CD4-positive, alpha-beta memory T cell (primary cell): ENCODE measurements around the gene NAA38. TPM values are rescaled to one million over a fixed set of nuclear protein-coding genes. Genes with fewer than 3 reads are reported as not detected.

ENCODE experiments used
- CTCF ChIA-PET: fragments of 350-600 bp; sonication (Branson Sonifier 250); formaldehyde crosslinking; loops from one replicate; lab custom pipeline; 2021; ENCODE audit warnings: inconsistent platforms; ENCODE audit not compliant: partially characterized antibody; lab: Charles Lee
- POLR2A ChIA-PET: fragments of 350-600 bp; sonication (Branson Sonifier 250); formaldehyde crosslinking; loops from one replicate; lab custom pipeline; 2021; ENCODE audit not compliant: partially characterized antibody; lab: Charles Lee
- DNase-seq, 5 donors: peaks; one replicate each; pipeline versions ENCODE4 v3.0.0 to v3.0.0-alpha.2; 2020 to 2022; ENCODE audit warnings: mixed read lengths in 1 of 5
- H3K27ac ChIP-seq: one replicate; pipeline ENCODE4 v1.7.0; 2013; ENCODE audit warnings: low read depth, low read length
- H3K27me3 ChIP-seq: 2 replicates; pipeline ENCODE4 v1.7.0; 2013; ENCODE audit warnings: mild to moderate bottlenecking, low read length, moderate library complexity; ENCODE audit not compliant: insufficient read depth
- H3K36me3 ChIP-seq: 2 replicates; pipeline ENCODE4 v1.7.0; 2013; ENCODE audit warnings: mild to moderate bottlenecking, low read length, moderate library complexity; ENCODE audit not compliant: insufficient read depth
- H3K4me1 ChIP-seq: 2 replicates; pipeline ENCODE4 v1.7.0; 2013; ENCODE audit warnings: mild to moderate bottlenecking, low read length, moderate library complexity; ENCODE audit not compliant: insufficient read depth
- H3K4me3 ChIP-seq, 2 donors: one replicate each; pipeline ENCODE4 v1.7.0; 2013; ENCODE audit warnings: low read length in 2 of 2, mild to moderate bottlenecking in 1 of 2
- H3K9me3 ChIP-seq, 2 donors: one replicate each; pipeline ENCODE4 v1.7.0; 2013; ENCODE audit warnings: low read length in 2 of 2, control low read depth in 1 of 2; ENCODE audit not compliant: control insufficient read depth in 1 of 2
- H3K27ac Mint-ChIP-seq, 7 donors: one replicate each; pipeline ENCODE4 v1.8.0; 2020 to 2021; ENCODE audit warnings: mixed read lengths in 7 of 7, mild to moderate bottlenecking in 6 of 7, inconsistent platforms in 3 of 7, moderate library complexity in 3 of 7
- H3K27me3 Mint-ChIP-seq, 2 donors: one replicate each; pipeline ENCODE4 v1.8.0; 2020 to 2021; ENCODE audit warnings: mixed read lengths in 2 of 2
- H3K36me3 Mint-ChIP-seq, 2 donors: one replicate each; pipeline ENCODE4 v1.8.0; 2020 to 2021; ENCODE audit warnings: mixed read lengths in 2 of 2, inconsistent platforms in 1 of 2, mild to moderate bottlenecking in 1 of 2
- H3K4me1 Mint-ChIP-seq, 4 donors: one replicate each; pipeline ENCODE4 v1.8.0; 2020 to 2021; ENCODE audit warnings: mixed read lengths in 4 of 4, mild to moderate bottlenecking in 1 of 4
- H3K4me3 Mint-ChIP-seq, 8 donors: one replicate each; pipeline ENCODE4 v1.8.0; 2020 to 2021; ENCODE audit warnings: mixed read lengths in 8 of 8, mild to moderate bottlenecking in 7 of 8, moderate library complexity in 6 of 8, inconsistent platforms in 3 of 8
- H3K9me3 Mint-ChIP-seq, 8 donors: one replicate each; pipeline ENCODE4 v1.8.0; 2020 to 2021; ENCODE audit warnings: mixed read lengths in 8 of 8, mild to moderate bottlenecking in 5 of 8, inconsistent platforms in 3 of 8, moderate library complexity in 1 of 8
- intact Hi-C: fragments of 100-400 bp; cut with micrococcal nuclease; formaldehyde crosslinking; loops from one replicate; pipeline ENCODE4 v1.15.1; 2023
- polyA plus RNA-seq, 2 donors: library from polyadenylated mRNA; unstranded; fragments of 300-500 nt; fragmentation: Illumina TruSeq; gene quantifications; one replicate each; pipeline ENCODE4 v1.2.3, GENCODE V29; 2021
- total RNA-seq, 2 experiments: library from RNA; stranded (reverse); gene quantifications; one replicate each; pipeline ENCODE4 v1.2.3, GENCODE V29; 2021

The NAA38 gene
- total and polyA plus RNA-seq, 4 experiments from 2014 or later = 23.1 to 149 (median 82.3) TPM

- H3K27me3 Mint-ChIP-seq = peaks cover 0 to 11% of the 10 kb centered on the region in 2 donors
- DNase-seq = no peak
- no peaks in the 10 kb centered on the region for H3K36me3 ChIP-seq
- H3K27ac ChIP-seq = no peak overlapping the region
- H3K9me3 Mint-ChIP-seq = peaks cover 0 to 3% (median 0%) of the 10 kb centered on the region in 8 donors
- no peaks in the 10 kb centered on the region for H3K27me3 ChIP-seq
- H3K4me1 Mint-ChIP-seq = peaks cover 18 to 39% (median 21%) of the 10 kb centered on the region in 4 donors
- no peak overlapping the region for H3K4me3 ChIP-seq
- H3K4me3 Mint-ChIP-seq = peak overlapping the region in 3 of 8 donors; percentile 29 to 84 (median 32)
- peaks cover 0 to 17% of the 10 kb centered on the region in 2 donors for H3K36me3 Mint-ChIP-seq
- no peaks in the 10 kb centered on the region for H3K9me3 ChIP-seq
- H3K27ac Mint-ChIP-seq = peak overlapping the region in 1 of 7 donors; percentile 100
- ChIA-PET CTCF (interaction anchor here (2.8 to 6.1 kb wide), 4 partner anchors 13 to 158 kb away, joined by 13 to 65 read pairs (median 18); no protein-coding TSS in a partner anchor), POLR2A (interaction anchor here (0.5 to 9.0 kb wide), 4 partner anchors 15 to 200 kb away, joined by 3 to 238 read pairs (median 46); partner anchors contain the start of genes CNTROB, CYB5D1, NAA38 and TRAPPC1)
- H3K4me1 ChIP-seq = peaks cover 23% of the 10 kb centered on the region
- intact Hi-C loops = no loop called here
Observed at GRCh38 chr17:7832431-7832830, 24.9 kb downstream of the NAA38 start.

- Histone ChIP-seq H3K4me1 (peaks cover 11% of the 10 kb centered on the region), H3K9me3 (no peaks in the 10 kb centered on the region), H3K27me3 (no peaks in the 10 kb centered on the region), H3K4me3 (no peak overlapping the region), H3K36me3 (no peaks in the 10 kb centered on the region), H3K27ac (no peak overlapping the region)
- intact Hi-C loops = no loop called here
- DNase-seq = no peak
- no peak overlapping the region for H3K4me3 Mint-ChIP-seq
- peaks cover 8 to 27% (median 10%) of the 10 kb centered on the region in 4 donors for H3K4me1 Mint-ChIP-seq
- peaks cover 0 to 11% of the 10 kb centered on the region in 2 donors for H3K27me3 Mint-ChIP-seq
- CTCF ChIA-PET = interaction anchor here (0.8 to 4.9 kb wide), 4 partner anchors 8 to 159 kb away, joined by 3 to 19 read pairs (median 4); partner anchors contain the start of gene NAA38
- H3K9me3 Mint-ChIP-seq = peaks cover 0 to 3% (median 0%) of the 10 kb centered on the region in 8 donors
- peak overlapping the region in 1 of 7 donors; percentile 9 for H3K27ac Mint-ChIP-seq
- POLR2A ChIA-PET = interaction anchor here (9.0 kb wide), 1 partner anchor 16 kb away, joined by 238 read pairs; no protein-coding TSS in a partner anchor
- H3K36me3 Mint-ChIP-seq = peaks cover 0 to 17% of the 10 kb centered on the region in 2 donors
Observed at GRCh38 chr17:7831233-7831632, 26.1 kb downstream of the NAA38 start.

GRCh38 chr17:7830616-7831015 is 26.7 kb downstream of the NAA38 start:
- Histone ChIP-seq H3K4me3 (no peak overlapping the region), H3K36me3 (no peaks in the 10 kb centered on the region), H3K27ac (no peak overlapping the region), H3K4me1 (peaks cover 6% of the 10 kb centered on the region), H3K9me3 (no peaks in the 10 kb centered on the region), H3K27me3 (no peaks in the 10 kb centered on the region)
- intact Hi-C loops = no loop called here
- Mint-ChIP-seq H3K4me3 (no peak overlapping the region), H3K36me3 (peaks cover 0 to 17% of the 10 kb centered on the region in 2 donors), H3K27me3 (peaks cover 0 to 11% of the 10 kb centered on the region in 2 donors), H3K4me1 (peaks cover 6 to 22% (median 7%) of the 10 kb centered on the region in 4 donors), H3K9me3 (peaks cover 0 to 3% (median 0%) of the 10 kb centered on the region in 8 donors), H3K27ac (peak overlapping the region in 1 of 7 donors; percentile 9)
- ChIA-PET CTCF (interaction anchor here (0.8 to 0.9 kb wide), 2 partner anchors 10 to 27 kb away, joined by 3 read pairs; partner anchors contain the start of gene NAA38), POLR2A (interaction anchor here (9.0 kb wide), 1 partner anchor 17 kb away, joined by 238 read pairs; no protein-coding TSS in a partner anchor)
- no peak for DNase-seq

DNA sequence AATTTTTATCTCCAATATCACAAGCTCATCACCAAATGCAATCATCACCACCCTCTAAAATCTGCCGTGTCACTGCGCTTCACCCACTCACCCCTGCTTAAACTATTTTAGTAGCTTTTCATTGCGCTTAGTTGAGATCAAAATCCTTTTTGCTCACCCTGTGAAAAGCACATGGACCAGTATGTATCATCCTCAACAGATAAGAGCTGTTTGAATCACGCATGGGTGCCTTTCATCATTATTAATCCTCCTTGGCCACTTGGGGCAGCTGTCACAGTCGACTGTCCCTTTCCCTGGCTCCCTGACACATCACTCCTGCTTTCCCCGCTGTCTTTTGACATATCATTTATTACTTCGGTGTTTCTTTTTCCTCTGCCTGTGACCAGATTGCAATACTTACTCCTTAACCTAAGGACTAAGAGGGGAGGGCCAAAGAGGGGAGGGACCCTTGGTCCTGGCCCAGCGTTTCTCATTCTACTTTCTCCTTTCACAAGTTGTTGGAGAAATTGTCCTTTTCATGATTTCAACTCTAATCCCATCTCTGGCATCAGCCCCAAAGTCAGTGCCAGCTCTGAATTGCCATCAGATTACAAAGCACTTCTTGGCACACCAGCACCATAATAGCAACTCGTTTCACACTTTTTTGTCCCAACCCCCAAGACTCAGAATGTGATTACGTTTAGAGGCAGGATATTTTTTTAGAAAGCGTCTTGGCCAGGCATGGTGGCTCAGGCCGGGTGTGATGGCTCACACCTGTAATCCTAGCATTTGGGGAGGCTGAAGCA is 32.0 kb downstream of the NAA38 start:
- no peak overlapping the region for H3K4me3 Mint-ChIP-seq
- Histone ChIP-seq H3K27ac (no peak overlapping the region), H3K27me3 (no peaks in the 10 kb centered on the region), H3K4me3 (no peak overlapping the region), H3K36me3 (no peaks in the 10 kb centered on the region), H3K9me3 (no peaks in the 10 kb centered on the region), H3K4me1 (no peaks in the 10 kb centered on the region)
- no peaks in the 10 kb centered on the region for H3K9me3 Mint-ChIP-seq
- H3K27ac Mint-ChIP-seq = no peak overlapping the region
- peaks cover 0 to 3% (median 0%) of the 10 kb centered on the region in 4 donors for H3K4me1 Mint-ChIP-seq
- H3K36me3 Mint-ChIP-seq = no peaks in the 10 kb centered on the region
- intact Hi-C loops = no loop called here
- peaks cover 0 to 1% of the 10 kb centered on the region in 2 donors for H3K27me3 Mint-ChIP-seq
- ChIA-PET CTCF (interaction anchor here (0.9 to 4.0 kb wide), 12 partner anchors 8 to 232 kb away, joined by 3 to 19 read pairs (median 4); partner anchors contain the start of genes NAA38 and TP53), POLR2A (interaction anchor here (0.7 to 1.7 kb wide), 3 partner anchors 9 to 32 kb away, joined by 4 to 8 read pairs (median 4); partner anchors contain the start of genes CYB5D1, KDM6B and NAA38)
- DNase-seq = no peak

GRCh38 chr17:7824021-7824924 is 33.1 kb downstream of the NAA38 start:
- no peaks in the 10 kb centered on the region for H3K27me3 ChIP-seq
- Mint-ChIP-seq H3K9me3 (no peaks in the 10 kb centered on the region), H3K36me3 (no peaks in the 10 kb centered on the region), H3K4me1 (peaks cover 0 to 3% (median 0%) of the 10 kb centered on the region in 4 donors), H3K4me3 (no peak overlapping the region), H3K27me3 (peaks cover 0 to 1% of the 10 kb centered on the region in 2 donors), H3K27ac (no peak overlapping the region)
- H3K36me3 ChIP-seq = no peaks in the 10 kb centered on the region
- DNase-seq = no peak
- H3K4me1 ChIP-seq = no peaks in the 10 kb centered on the region
- H3K27ac ChIP-seq = no peak overlapping the region
- intact Hi-C loops = no loop called here
- POLR2A ChIA-PET = interaction anchor here (1.4 to 1.7 kb wide), 2 partner anchors 11 to 33 kb away, joined by 4 to 8 read pairs; partner anchors contain the start of genes CYB5D1, KDM6B and NAA38
- no peak overlapping the region for H3K4me3 ChIP-seq
- H3K9me3 ChIP-seq = no peaks in the 10 kb centered on the region
- CTCF ChIA-PET = interaction anchor here (0.9 to 4.0 kb wide), 13 partner anchors 9 to 234 kb away, joined by 3 to 19 read pairs (median 4); partner anchors contain the start of gene NAA38

DNA sequence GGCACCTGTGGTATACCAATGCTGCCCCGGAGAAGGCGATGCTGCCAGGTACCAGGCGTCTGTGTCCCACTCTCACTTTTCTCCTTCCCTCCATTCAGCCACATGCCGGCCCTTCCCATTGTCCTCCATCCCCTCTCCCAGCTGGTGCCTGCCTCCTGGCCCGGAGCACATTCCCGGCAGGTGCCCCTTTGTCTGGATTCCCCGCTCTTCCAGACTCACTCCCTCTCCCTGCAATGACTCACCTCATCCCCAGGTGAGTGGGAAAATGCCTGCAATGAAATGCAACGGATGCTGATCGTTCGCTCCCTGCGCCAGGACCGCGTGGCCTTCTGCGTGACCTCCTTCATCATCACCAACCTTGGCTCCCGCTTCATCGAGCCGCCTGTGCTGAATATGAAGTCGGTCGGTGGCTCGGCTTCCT is 33.8 kb downstream of the NAA38 start:
- Mint-ChIP-seq H3K36me3 (no peaks in the 10 kb centered on the region), H3K27me3 (no peaks in the 10 kb centered on the region), H3K9me3 (no peaks in the 10 kb centered on the region), H3K27ac (peak overlapping the region in 1 of 7 donors; percentile 23), H3K4me3 (no peak overlapping the region), H3K4me1 (peaks cover 0 to 3% (median 0%) of the 10 kb centered on the region in 4 donors)
- no peaks in the 10 kb centered on the region for H3K27me3 ChIP-seq
- intact Hi-C loops = no loop called here
- H3K9me3 ChIP-seq = no peaks in the 10 kb centered on the region
- ChIA-PET POLR2A (interaction anchor here (1.0 to 1.6 kb wide), 2 partner anchors 11 to 34 kb away, joined by 3 to 6 read pairs; partner anchors contain the start of gene NAA38), CTCF (interaction anchor here (0.6 to 1.6 kb wide), 22 partner anchors 8 to 507 kb away, joined by 3 to 8 read pairs (median 4); no protein-coding TSS in a partner anchor)
- no peak overlapping the region for H3K27ac ChIP-seq
- H3K4me3 ChIP-seq = no peak overlapping the region
- H3K4me1 ChIP-seq = no peaks in the 10 kb centered on the region
- DNase-seq = no peak
- H3K36me3 ChIP-seq = no peaks in the 10 kb centered on the region
